ENCODE data around the gene APOL3. TPM values are rescaled to one million over a fixed set of nuclear protein-coding genes. Genes with fewer than 3 reads are reported as not detected.
"Not testable (repeated sequence)": the region's sequence is repeated elsewhere in the genome, so short reads cannot be mapped to it uniquely, and the experiment has no call there.

The APOL3 gene
- total RNA-seq, 8 experiments from 2014 or later, result 0.09 to 31.4 (median 2.5) TPM; not detected in 1

DNA sequence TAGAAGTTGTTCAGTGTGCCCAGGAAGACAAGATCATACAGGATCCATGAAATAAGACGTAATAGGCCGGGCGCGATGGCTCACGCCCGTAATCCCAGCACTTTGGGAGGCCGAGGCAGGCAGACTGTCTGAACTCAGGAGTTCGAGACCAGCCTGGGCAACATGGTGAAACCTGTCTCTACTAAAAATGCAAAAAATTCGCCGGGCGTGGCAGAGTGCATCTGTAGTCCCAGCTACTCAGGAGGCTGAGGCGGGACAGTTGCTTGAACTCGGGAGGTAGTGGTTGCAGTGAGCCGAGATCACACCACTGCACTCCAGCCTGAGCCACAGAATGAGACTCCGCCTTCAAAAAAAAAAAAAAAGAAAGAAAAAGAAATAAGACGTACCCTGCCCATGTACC is 56.7 kb downstream of the APOL3 start:
- WGBS, 10 experiments, result 30 to 100% (median 90%) methylated on average over 3 to 16 of the region's 16 CpGs; no CpG with 5 or more reads in 2 of the 10 experiments
- in situ Hi-C loops (cut with MboI; ENCODE audit: low pct_unique_long_range_greater_than_20kb in 2 of 9, low sequenced_read_pairs in 9 of 9, unreplicated experiment in 9 of 9), result loop anchor here in 3 of 9 experiments (25.0 kb wide), 3 partner anchors 467 to 742 kb away; partner anchors contain the start of gene APOL6 (in 1 of the 3)
- ATAC-seq (replicated peaks in 6 of 8), result no peak
- Histone ChIP-seq H3K4me3 (no peak overlapping the region), H3K27ac (no peak overlapping the region), H3K4me1 (replicated peaks in 1 of 2) (no peaks in the 10 kb centered on the region)

GRCh38 chr22:36102995-36103394 is 57.6 kb downstream of the APOL3 start:
- no peak overlapping the region for H3K4me3 ChIP-seq
- H3K27ac ChIP-seq, result no peak overlapping the region
- no peak for ATAC-seq (replicated peaks in 6 of 8)
- in situ Hi-C loops (cut with MboI; ENCODE audit: low pct_unique_long_range_greater_than_20kb in 2 of 9, low sequenced_read_pairs in 9 of 9, unreplicated experiment in 9 of 9), result loop anchor here in 3 of 9 experiments (25.0 kb wide), 3 partner anchors 466 to 741 kb away; partner anchors contain the start of gene APOL6 (in 1 of the 3)
- WGBS, 10 experiments, result 58 to 100% (median 88%) methylated on average over 1 to 2 of the region's 2 CpGs; no CpG with 5 or more reads in 1 of the 10 experiments
- no peaks in the 10 kb centered on the region for H3K4me1 ChIP-seq (replicated peaks in 1 of 2)

GRCh38 chr22:36101756-36102155 is 58.8 kb downstream of the APOL3 start:
- in situ Hi-C loops (cut with MboI; ENCODE audit: low pct_unique_long_range_greater_than_20kb in 2 of 9, low sequenced_read_pairs in 9 of 9, unreplicated experiment in 9 of 9), result loop anchor here in 3 of 9 experiments (25.0 kb wide), 3 partner anchors 464 to 739 kb away; partner anchors contain the start of gene APOL6 (in 1 of the 3)
- WGBS, 10 experiments, result 0 to 100% (median 80%) methylated on average over 1 to 4 of the region's 4 CpGs; no CpG with 5 or more reads in 3 of the 10 experiments
- H3K4me3 ChIP-seq, result no peak overlapping the region
- no peak for ATAC-seq (replicated peaks in 6 of 8)
- no peaks in the 10 kb centered on the region for H3K4me1 ChIP-seq (replicated peaks in 1 of 2)
- no peak overlapping the region for H3K27ac ChIP-seq

GRCh38 chr22:36100908-36101307 is 59.6 kb downstream of the APOL3 start:
- not testable (repeated sequence) for H3K4me3 ChIP-seq; H3K27ac ChIP-seq; ATAC-seq (replicated peaks in 6 of 8); H3K4me1 ChIP-seq (replicated peaks in 1 of 2)
- 49 to 100% (median 96%) methylated on average over 1 to 4 of the region's 4 CpGs; no CpG with 5 or more reads in 5 of the 10 experiments for WGBS, 10 experiments
- in situ Hi-C loops (cut with MboI; ENCODE audit: low pct_unique_long_range_greater_than_20kb in 2 of 9, low sequenced_read_pairs in 9 of 9, unreplicated experiment in 9 of 9), result loop anchor here in 3 of 9 experiments (25.0 kb wide), 3 partner anchors 464 to 739 kb away; partner anchors contain the start of gene APOL6 (in 1 of the 3)

GRCh38 chr22:36100134-36100824 is 60.3 kb downstream of the APOL3 start:
- in situ Hi-C loops (cut with MboI; ENCODE audit: low pct_unique_long_range_greater_than_20kb in 2 of 9, low sequenced_read_pairs in 9 of 9, unreplicated experiment in 9 of 9), result loop anchor here in 3 of 9 experiments (25.0 kb wide), 3 partner anchors 463 to 738 kb away; partner anchors contain the start of gene APOL6 (in 1 of the 3)
- ATAC-seq (replicated peaks in 6 of 8), result peak in 3 of 8 experiments; percentile 61 to 73 (median 69)
- WGBS, 10 experiments, result 54 to 93% (median 75%) methylated on average over 1 to 8 of the region's 9 CpGs
- Histone ChIP-seq H3K4me3 (no peak overlapping the region), H3K4me1 (replicated peaks in 1 of 2) (no peaks in the 10 kb centered on the region), H3K27ac (no peak overlapping the region)

DNA sequence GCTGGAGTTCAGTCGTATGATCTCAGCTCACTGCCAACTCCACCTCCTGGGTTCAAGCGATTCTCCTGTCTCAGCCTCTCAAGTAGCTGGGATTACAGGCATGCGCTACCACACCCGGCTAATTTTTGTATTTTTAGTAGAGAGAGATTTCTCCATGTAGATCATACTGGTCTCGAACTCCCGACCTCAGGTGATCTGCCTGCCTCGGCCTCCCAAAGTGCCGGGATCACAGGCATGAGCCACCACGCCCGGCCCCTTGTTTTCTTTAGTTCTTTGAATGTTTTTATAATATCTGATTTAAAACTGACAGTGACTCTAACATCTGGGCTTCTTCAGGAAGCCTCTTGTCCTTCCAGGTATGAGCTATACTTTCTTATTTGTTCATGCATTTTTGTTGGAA is 61.0 kb downstream of the APOL3 start:
- 72 to 100% (median 91%) methylated on average over 1 to 10 of the region's 10 CpGs; no CpG with 5 or more reads in 2 of the 10 experiments for WGBS, 10 experiments
- H3K27ac ChIP-seq; in situ Hi-C loops (cut with MboI; ENCODE audit: low pct_unique_long_range_greater_than_20kb in 2 of 9, low sequenced_read_pairs in 9 of 9, unreplicated experiment in 9 of 9); ATAC-seq (replicated peaks in 6 of 8); H3K4me3 ChIP-seq; H3K4me1 ChIP-seq (replicated peaks in 1 of 2): not testable (repeated sequence)

DNA sequence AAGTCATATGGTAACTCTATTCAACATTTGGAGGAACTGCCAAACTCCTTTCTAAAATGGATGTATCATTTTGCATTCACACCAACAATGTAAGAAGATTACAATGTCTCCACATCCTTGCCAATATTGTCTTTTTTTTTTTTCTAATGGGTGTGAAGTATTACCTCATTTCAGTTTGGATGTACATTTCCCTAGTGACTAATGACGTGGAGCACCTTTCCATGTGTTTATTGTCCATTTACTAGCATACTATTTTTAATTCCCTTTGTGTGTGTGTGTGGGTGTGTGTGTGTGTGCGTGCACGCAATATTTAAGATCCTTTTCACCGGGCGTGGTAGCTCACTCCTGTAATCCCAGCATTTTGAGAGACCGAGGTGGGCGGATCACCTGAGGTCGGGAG is 62.7 kb downstream of the APOL3 start:
- ATAC-seq (replicated peaks in 6 of 8), result peak in 3 of 8 experiments; percentile 29 to 46 (median 37)
- Histone ChIP-seq H3K4me1 (replicated peaks in 1 of 2) (no peaks in the 10 kb centered on the region), H3K4me3 (no peak overlapping the region), H3K27ac (no peak overlapping the region)
- in situ Hi-C loops (cut with MboI; ENCODE audit: low pct_unique_long_range_greater_than_20kb in 2 of 9, low sequenced_read_pairs in 9 of 9, unreplicated experiment in 9 of 9), result no loop called here
- 17 to 100% (median 100%) methylated on average over 1 to 6 of the region's 8 CpGs; no CpG with 5 or more reads in 3 of the 10 experiments for WGBS, 10 experiments

GRCh38 chr22:36090772-36091171 is 69.8 kb downstream of the APOL3 start:
- H3K27ac ChIP-seq; ATAC-seq (replicated peaks in 6 of 8); in situ Hi-C loops (cut with MboI; ENCODE audit: low pct_unique_long_range_greater_than_20kb in 2 of 9, low sequenced_read_pairs in 9 of 9, unreplicated experiment in 9 of 9); H3K4me1 ChIP-seq (replicated peaks in 1 of 2); H3K4me3 ChIP-seq: not testable (repeated sequence)
- WGBS, 10 experiments, result no CpG with 5 or more reads among the region's 3 CpGs

Other genes with a start within 250 kb of the APOL3 start
- 100 to 1,000 TPM; 105 to 229 (median 174) TPM for gene RBFOX2, start 131.9 kb downstream of the APOL3 start, total RNA-seq
- gene APOL4, start 41.1 kb upstream of the APOL3 start, total RNA-seq, result 10 to 100 TPM in 2 of 8 experiments, 1 to 10 TPM in 3, under 1 TPM in 2, not detected in 1; 0.08 to 32.6 (median 5.1) TPM
- gene APOL2, start 78.8 kb upstream of the APOL3 start, total RNA-seq, result 100 to 1,000 TPM in 1 of 8 experiments, 10 to 100 TPM in 4, 1 to 10 TPM in 3; 4.7 to 160 (median 27.8) TPM
- 100 to 1,000 TPM in 1 of 8 experiments, 10 to 100 TPM in 3, under 1 TPM in 3, not detected in 1; 0.09 to 171 (median 14.0) TPM for gene APOL1, start 92.4 kb upstream of the APOL3 start, total RNA-seq
- gene MYH9, start 227.2 kb upstream of the APOL3 start, total RNA-seq, result 100 to 1,000 TPM in 2 of 8 experiments, 10 to 100 TPM in 6; 10.0 to 119 (median 53.1) TPM